ENCODE data around the gene KIF23. TPM values are rescaled to one million over a fixed set of nuclear protein-coding genes. Genes with fewer than 3 reads are reported as not detected.
A peak's percentile ranks its signal among the peaks of the same experiment; 100 is the strongest.
"Not testable (repeated sequence)": the region's sequence is repeated elsewhere in the genome, so short reads cannot be mapped to it uniquely, and the experiment has no call there.

The KIF23 gene
- total RNA-seq, 1 experiment from 2014 or later = 63.0 TPM

- no peak for DNase-seq (ENCODE audit: low read depth)
Observed at GRCh38 chr15:69434679-69435078, 20.5 kb downstream of the KIF23 start.

GRCh38 chr15:69435985-69436384 lies 21.8 kb downstream of the KIF23 start:
- no peak for DNase-seq (ENCODE audit: low read depth)

DNA sequence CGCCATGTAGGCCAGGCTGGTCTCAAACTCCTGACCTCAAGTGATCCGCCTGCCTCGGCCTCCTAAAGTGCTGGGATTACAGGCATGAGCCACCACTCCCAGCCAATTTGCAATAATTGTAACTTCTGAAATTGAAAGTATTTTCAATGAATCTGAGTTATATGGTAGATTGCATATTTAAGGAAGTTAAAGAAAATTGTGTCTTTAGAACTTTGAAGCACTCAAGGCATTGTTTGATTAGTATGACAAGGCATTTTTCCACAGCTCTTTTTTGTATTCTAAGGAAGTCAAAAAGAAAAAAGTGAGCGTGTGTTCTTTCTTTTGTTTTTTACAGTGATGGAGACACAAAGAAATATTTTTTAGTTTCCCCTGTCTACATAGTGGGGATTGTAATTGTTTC lies 22.8 kb downstream of the KIF23 start:
- no peak for DNase-seq (ENCODE audit: low read depth)

GRCh38 chr15:69439623-69440022 lies 25.5 kb downstream of the KIF23 start:
- DNase-seq (ENCODE audit: low read depth) = no peak

GRCh38 chr15:69443032-69443611 lies 29.0 kb downstream of the KIF23 start:
- DNase-seq (ENCODE audit: low read depth) = no peak

DNA sequence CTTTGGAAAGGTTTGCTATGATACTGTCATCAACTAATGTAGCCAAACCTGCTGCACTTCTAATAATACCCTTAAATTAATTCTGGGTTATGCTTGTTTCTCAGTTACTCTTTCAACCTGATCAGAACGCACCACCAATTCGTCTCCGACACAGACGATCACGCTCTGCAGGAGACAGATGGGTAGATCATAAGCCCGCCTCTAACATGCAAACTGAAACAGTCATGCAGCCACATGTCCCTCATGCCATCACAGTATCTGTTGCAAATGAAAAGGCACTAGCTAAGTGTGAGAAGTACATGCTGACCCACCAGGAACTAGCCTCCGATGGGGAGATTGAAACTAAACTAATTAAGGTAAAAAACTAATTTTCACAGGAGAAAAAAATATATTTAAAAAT lies 30.5 kb downstream of the KIF23 start:
- no peak for DNase-seq (ENCODE audit: low read depth)

DNA sequence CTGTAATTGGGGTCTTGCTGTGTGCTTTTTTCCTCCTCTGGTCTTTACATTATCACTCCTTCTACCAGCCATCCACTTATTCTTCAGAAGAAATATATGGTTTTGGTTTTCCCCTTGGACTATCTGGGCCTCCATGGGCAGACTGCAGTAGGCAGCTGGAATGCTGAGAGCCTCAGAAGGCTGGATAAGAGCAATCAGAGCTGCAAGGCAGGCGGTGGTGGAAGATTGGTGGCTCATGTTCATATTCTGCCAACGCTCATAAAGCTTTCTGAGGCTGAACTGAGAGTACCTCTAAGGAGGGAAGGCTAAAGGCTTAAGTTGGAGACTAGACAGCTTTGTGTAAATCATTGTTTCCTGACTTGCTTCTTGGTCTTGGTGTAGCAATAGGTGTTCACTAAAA lies 32.8 kb downstream of the KIF23 start:
- DNase-seq (ENCODE audit: low read depth) = no peak

- DNase-seq (ENCODE audit: low read depth) = not testable (repeated sequence)
Observed at GRCh38 chr15:69450221-69450620, 36.1 kb downstream of the KIF23 start.

GRCh38 chr15:69450968-69451695 lies 37.0 kb downstream of the KIF23 start:
- no peak for DNase-seq (ENCODE audit: low read depth)

DNA sequence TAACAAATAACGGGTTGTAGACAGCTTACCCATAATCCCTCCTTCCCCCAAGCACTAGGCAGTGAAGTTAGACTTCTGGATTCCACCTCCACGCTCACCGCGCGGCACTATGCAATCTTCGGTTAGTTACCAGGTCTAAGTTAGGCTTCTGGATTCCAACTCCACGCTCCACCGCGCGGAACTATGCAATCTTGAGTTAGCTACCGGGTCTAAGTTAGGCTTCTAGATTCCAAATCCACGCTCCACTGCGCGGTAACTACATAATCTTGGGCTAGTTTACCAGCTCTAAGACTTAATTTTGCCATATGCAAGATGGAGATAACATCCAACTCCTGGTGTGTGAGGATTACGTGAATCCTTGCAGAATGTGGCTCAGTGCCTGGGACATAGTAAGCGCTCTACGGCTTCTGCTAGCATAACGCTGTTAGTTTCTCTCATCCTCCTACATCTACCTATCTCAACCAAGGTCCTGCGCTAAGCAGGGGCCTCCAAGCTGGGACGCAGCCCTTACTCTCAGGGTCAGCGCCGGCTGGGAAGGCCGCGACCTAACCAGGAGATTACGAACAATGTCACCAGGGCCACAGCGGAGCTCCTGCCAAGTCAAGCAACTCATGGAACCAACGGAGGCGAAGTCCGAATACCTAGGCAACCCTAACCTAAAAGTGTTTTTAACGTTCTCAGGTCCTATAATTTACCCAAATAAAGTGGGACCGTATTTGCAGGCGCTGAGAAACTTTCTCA lies 38.0 kb downstream of the KIF23 start:
- no peak for DNase-seq (ENCODE audit: low read depth)

GRCh38 chr15:69452692-69453521 lies 38.8 kb downstream of the KIF23 start, which contains the start of gene RPLP1:
TSS of gene RPLP1 (plus strand) at chr15:69452818. CDS start at chr15:69452949, 131 bp downstream.
- peak; percentile 89 for DNase-seq (ENCODE audit: low read depth)

GRCh38 chr15:69454953-69455352 lies 40.8 kb downstream of the KIF23 start:
- DNase-seq (ENCODE audit: low read depth) = no peak

DNA sequence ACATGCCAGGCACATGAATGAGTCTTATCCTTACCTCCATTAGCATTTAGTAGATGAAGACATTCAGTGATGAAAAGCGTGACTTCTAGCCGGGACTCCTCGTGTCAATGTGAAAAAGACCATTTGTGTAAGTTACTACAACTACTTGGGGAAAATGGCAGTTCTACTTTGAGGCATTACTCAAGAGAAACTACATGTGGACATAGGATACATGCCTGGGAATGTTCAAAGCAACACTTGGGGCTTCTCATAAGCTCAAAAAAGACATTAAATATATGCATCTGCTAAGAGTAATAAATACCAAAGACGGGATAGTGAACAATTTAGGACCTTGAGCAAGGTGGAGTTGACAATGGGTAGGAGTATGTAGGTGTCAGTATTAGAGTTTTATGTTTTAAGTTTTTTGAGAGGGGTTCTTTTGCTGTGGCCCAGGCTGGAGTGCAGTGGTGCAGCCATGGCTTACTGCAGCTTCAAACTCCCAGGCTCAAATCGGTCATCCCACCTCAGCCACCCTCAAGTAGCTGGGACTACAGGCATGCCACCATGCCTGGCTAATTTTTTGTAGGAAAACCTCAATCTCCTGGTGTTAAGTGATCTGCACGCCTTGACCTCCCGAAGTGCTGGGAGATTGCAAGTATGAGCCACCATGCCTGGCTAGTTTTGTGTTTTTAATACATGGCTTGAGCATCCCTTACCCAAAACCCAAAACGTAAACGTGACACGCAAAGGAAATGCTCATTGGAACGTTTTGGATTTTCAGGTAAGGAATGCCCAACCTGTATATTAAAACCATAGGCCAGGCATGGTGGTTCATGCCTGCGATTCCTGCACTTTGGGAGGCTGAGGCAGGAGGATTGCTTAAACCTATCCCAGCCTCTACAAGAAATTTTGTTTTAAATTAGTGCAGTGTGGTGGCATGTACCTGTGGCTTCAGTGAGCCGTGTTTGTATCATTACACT lies 42.3 kb downstream of the KIF23 start:
- DNase-seq (ENCODE audit: low read depth) = peak; percentile 19

GRCh38 chr15:69457304-69458280 lies 43.4 kb downstream of the KIF23 start:
- peak; percentile 58 for DNase-seq (ENCODE audit: low read depth)

DNA sequence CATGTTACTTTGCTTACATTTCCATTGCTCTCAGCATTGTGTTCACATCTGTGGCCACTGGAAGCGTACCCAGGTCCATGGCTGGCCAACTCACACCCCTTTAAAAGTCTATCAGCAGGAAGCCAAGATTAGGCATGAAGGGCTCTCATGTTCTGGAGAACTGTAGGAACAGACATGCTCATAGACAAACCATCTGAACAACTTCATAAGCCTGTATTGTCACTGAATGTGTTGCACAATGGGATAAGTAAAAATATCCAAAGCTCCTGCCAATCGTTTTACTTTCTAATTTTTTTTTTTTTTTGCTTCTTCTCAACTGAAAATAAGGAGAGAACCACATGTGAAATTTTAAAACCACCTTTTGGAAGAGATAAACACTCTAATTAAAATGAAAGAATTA lies 44.9 kb downstream of the KIF23 start:
- no peak for DNase-seq (ENCODE audit: low read depth)

DNA sequence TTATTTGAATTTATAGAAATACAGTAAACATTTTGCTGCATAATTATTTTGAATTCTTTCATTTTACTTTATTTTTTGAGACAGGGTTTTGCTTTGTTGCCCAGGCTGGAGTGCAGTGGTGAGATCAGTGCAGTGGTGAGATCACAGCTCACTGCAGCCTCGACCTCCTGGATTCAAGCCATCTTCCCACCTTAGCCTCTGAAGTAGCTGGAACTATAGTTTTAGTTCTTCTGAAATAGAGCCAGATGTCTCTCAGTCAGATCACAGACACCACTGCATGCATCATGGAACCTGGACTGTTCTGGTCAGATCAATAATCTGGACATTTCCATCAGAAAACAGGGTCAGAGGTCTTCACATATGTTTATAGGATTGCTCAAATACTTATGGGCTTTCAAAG lies 46.3 kb downstream of the KIF23 start:
- DNase-seq (ENCODE audit: low read depth) = no peak

DNA sequence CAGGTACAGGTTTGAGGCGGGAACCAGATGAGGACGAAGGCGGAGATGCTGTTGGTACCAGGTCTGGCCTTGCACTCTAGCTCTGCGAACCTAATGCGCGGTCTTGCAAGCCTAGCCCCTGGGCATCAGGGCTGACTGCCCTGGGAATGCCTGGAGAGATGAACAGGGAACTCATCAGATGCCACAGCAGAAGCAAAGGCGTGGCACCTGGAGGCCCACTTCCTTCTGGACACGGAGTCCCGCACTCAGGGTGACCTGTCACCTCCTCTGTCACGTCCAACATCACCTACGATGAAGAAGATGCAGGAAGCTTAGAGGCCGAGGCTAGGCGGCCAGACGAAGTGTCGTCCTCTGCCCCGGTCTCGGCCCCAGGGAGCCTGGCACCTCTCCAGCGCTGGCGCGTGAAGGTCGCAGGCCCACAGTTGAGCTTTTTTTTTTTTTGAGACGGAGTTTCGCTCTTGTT lies 47.9 kb downstream of the KIF23 start:
- no peak for DNase-seq (ENCODE audit: low read depth)

GRCh38 chr15:69462493-69463181 lies 48.5 kb downstream of the KIF23 start:
- peak; percentile 97 for DNase-seq (ENCODE audit: low read depth)
